ENCODE measurements around the gene CCR3.
A peak's percentile ranks its signal among the peaks of the same experiment; 100 is the strongest.

CCR3 gene

DNA sequence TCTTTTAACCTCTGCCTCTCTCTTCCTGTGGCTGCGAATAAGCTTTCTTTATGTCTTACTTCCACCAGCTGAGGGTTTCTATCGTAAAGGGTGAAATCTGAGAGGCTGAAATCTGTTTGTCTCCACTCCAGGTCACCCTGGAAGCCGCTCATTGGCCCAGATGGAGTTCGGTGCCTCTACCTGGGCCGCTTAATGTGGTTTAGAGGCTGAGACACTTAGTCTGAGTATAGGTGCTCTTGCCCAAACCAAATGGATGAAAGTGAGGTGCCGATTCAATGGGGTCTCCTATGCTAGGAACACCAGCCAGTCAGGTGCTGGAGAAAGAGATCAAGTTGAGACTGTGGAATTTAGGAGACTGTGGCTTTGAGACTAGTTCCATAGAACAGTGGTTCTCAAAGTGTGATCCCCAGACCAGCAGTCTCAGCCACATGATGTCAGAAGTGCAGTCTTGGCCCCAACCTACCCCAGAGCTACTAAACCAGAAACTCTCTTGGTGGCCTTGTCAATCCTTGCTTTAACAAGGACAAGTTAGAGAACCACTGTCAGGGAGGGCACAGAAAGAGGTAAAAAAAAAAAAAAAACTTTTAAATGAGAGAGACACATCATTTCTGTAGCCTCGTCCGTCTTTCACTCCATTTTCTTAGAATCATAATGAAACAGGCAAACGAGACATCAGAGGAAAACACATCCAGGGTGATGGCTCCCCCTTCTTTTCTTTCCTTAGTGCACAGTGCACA is 56.8 kb downstream of the CCR3 start:
- DNase-seq: peak; percentile 51

DNA sequence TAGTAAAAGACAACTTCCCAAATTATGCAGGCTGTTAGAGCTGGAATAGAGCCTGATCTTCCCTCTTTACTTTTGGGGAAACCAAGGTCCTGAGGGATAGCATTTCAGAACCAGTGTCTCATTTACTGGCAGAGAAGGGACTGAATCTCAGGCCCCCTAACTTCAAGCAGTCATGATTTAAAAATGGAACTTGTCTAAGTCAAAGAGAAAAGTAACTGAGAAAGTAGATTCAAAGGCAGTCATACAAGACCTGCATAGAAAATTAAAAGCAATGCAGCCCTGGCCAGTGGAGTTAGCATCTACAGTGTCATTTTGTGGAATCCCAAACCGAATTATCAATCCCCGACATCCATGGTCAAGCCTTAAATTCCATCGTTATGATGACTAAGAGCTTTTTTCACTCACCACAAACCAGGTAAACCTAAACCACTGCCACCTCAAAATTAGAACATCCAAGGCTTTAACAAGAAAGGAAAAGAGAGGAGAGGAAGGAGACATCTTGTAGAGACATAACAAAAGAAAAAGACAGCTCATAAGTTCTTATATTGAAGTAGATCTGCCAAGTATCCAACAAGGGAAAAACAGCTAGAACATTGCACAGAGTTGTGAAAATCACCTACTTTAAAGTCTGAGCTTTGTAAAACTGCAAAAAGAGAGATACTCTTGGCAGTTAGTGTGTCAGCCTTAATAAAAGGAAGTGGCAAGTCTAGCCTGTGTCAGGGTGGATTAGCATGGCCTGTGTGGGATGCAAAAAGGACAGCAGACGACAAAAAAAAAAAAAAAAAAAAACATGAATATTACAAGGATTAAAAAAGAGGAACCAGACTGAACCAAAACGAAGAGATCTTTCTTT is 57.6 kb downstream of the CCR3 start:
- ATAC-seq (peak; percentile 38), DNase-seq (no peak)

More for the DNA sequence above, 56.8 kb downstream of the CCR3 start:
- ATAC-seq: peak; percentile 86

DNA sequence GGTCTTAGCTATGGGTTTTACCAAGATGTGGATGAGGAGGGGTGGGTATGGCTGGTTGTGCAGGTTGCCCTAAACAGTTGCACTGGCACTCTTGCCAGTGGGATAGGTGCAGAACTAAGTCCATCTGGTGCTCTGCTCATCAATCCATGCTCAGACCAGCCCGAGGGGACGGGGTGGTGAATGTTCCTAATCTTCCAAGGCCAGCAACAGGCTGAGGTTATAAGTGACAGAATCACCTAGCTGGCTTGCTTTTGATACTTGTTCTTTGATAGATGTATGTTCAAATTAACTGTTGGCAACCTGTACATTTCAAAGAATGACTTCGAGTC is 58.2 kb downstream of the CCR3 start:
- no peak for DNase-seq
- ATAC-seq: no peak

DNA sequence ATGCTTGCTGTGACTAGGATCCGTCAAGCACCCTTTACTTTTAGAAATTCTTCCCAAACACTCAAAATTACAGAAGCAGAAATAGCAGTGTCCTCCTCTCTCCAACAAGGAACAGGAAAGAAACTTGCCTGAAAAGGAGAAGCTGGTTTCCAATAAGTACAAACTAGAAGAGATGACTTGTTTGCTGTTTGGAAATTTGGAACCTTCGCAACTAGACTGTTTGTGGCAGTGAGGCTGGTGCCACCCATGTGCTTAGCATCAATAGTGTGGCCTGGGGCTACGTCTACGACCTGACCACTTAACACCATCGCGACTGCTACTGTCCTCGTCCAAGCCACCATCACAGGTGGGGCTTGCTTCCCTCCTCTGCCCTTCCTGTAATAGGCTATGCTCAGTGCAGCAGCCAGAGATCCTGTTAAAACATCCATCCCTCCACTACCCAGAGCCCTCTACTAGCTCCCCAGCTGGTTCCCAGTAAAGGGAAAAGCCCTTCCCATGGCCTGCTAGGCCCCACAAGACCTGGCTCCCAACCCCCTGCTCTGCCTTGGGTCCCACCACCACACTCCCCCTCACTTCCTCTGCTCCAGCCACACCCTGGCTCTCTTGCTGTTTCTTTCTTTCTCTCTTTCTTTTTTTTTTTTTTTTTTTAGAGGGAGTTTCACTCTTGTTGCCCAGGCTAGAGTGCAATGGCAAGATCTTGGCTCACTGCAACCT is 59.0 kb downstream of the CCR3 start:
- DNase-seq: no peak
- no peak for ATAC-seq

DNA sequence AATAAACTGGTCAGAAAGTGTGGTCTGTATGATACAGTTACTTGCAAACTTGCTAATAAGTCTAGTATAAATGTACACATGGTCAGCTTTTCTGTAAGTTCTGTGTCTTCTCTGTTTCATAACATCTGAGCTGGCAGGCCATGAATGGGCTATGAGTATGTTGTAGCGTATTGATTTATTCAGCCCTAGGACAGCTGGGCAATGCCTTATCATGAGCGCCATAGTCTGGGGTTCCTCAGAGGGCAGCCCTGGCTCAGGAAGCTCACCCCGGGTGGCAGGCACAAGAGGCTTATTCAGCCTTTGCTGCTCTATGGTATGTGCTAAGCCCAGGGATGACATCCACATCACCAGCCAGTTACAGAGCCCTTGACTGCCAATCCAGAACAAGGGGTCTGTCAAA is 61.0 kb downstream of the CCR3 start:
- ATAC-seq (no peak), DNase-seq (no peak)

DNA sequence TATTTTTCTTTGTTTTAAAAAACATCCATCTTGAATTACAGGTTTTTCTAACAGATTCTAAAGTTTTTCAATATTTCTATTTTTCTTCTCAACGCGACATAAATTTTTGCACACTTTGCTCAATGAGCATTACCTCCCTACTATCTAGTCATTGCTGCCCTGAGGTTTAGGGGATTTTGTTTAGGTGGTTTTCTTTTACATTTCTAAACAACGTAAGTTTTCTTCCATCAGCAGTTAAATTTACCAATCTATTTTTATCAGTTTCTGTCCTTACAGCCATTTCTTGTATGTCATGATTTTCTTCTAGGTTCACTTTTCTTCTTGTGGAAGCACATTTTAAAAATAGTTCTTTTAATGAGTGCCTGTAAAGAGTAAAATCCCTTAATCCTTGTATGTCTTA is 62.5 kb downstream of the CCR3 start:
- ATAC-seq (no peak), DNase-seq (no peak)

DNA sequence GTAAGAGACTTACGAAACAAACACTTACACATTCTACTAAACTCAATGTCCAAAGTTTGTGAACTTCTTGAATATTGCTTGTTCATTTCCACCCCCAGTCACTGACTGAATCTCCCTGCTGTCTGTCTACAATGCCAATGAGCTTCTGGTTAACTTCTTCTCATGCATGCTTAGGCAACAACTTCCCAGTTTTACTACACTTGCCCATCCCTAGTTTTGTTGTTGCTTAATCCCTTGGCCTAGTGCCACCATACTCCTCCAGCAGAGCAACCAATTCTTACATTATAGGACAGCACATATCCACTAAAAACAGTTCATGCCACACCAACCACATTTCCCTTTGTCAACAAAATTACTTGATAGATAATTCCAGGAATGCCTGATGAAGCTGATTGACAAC is 70.7 kb downstream of the CCR3 start:
- DNase-seq (no peak), ATAC-seq (no peak)

DNA sequence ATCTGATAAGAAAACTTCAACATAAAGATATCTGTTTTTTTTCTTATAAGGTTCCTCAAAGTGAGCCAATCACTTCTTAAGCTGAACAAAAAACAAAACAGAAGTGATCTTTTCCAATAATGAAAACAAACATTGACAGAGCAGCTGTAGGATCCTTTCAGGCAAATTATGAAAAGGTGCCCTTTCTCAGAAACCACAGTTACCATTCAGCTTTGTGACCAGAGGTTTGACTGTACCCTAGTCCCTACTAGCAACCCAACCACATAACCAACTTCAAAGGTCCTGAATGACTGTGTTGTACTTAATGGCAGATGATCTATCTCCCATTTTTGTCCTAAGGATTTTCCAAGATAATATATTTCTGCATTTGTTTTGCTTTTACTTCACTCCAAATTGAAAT is 72.3 kb downstream of the CCR3 start:
- ATAC-seq: no peak
- no peak for DNase-seq

DNA sequence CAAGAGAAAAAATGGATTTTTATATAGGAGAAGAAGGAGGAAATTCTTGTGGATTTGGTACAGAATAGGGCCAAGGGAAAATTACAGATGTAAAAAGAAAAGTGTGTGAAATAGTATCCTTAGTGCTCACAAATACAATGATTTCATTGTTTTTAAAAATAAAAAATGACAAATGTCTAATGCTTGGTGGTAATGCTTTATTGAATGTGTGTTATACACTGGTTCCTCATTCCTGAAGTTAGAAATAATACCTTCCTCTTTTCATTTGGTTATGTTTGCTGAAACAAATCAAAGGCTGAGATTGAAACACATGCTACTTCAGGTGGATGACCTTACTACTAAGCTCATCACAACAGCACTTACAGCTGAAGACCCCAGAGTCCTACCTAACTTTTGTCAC is 73.9 kb downstream of the CCR3 start:
- ATAC-seq (no peak), DNase-seq (no peak)

All from stimulated activated naive CD8-positive, alpha-beta T cell treated with anti-CD3 and anti-CD28 coated beads, Interleukin-15, Interleukin-2, amounts not matched to agents 100 U/mL and 50 U/mL, for 24 hours (primary cell).